CD14-positive monocyte (primary cell): ENCODE measurements around the gene CERKL. TPM values are rescaled to one million over a fixed set of nuclear protein-coding genes. Genes with fewer than 3 reads are reported as not detected.

Experiments
- DNase-seq, 3 donors: peaks; one replicate each; pipeline ENCODE4 v3.0.0-alpha.2; 2011 to 2022
- H2AFZ ChIP-seq: 2 replicates; pipeline ENCODE4 v1.6.0; 2012; ENCODE audit warnings: mild to moderate bottlenecking, low read depth, low read length, inconsistent platforms; ENCODE audit not compliant: insufficient read depth, poor library complexity, severe bottlenecking
- H3K27ac ChIP-seq, 2 donors: 1 replicate in 1 of 2; 2 replicates in 1 of 2; pipeline ENCODE4 v1.5.1; 2012 to 2013; ENCODE audit warnings: low read length in 2 of 2, control low read depth in 1 of 2, inconsistent platforms in 1 of 2, low read depth in 1 of 2, mild to moderate bottlenecking in 1 of 2
- H3K27me3 ChIP-seq, 2 donors: one replicate each; pipeline versions ENCODE4 v1.6.0 to v1.6.1; 2011 to 2013; ENCODE audit warnings: low read length in 2 of 2; ENCODE audit not compliant: control insufficient read depth in 2 of 2, insufficient read depth in 2 of 2
- H3K36me3 ChIP-seq, 2 donors: replicated peaks in 1 of 2; 1 replicate in 1 of 2; 2 replicates in 1 of 2; pipeline versions ENCODE4 v1.5.1 to v1.6.1; 2012 to 2013; ENCODE audit warnings: low read length in 2 of 2, control low read depth in 1 of 2, inconsistent platforms in 1 of 2, mild to moderate bottlenecking in 1 of 2; ENCODE audit not compliant: insufficient read depth in 2 of 2, control insufficient read depth in 1 of 2
- H3K4me1 ChIP-seq, 2 donors: 1 replicate in 1 of 2; 2 replicates in 1 of 2; pipeline versions ENCODE4 v1.5.1 to v1.6.1; 2012 to 2013; ENCODE audit warnings: low read length in 2 of 2, control low read depth in 1 of 2, inconsistent platforms in 1 of 2, mild to moderate bottlenecking in 1 of 2, moderate library complexity in 1 of 2; ENCODE audit not compliant: insufficient read depth in 2 of 2, control insufficient read depth in 1 of 2
- H3K4me2 ChIP-seq: replicated peaks from 2 replicates; pipeline ENCODE3; 2012; ENCODE audit warnings: low read length, moderate library complexity, mild to moderate bottlenecking; ENCODE audit not compliant: poor library complexity, severe bottlenecking; ENCODE audit errors: extremely low read depth
- H3K4me3 ChIP-seq, 3 experiments: fragments of 200-600 bp in 1 of 3; sonication (generic) in 1 of 3; replicated peaks in 1 of 3; 1 replicate in 2 of 3; 2 replicates in 1 of 3; pipeline ENCODE4 v1.5.1; 2011 to 2013; ENCODE audit warnings: low read length in 3 of 3, mild to moderate bottlenecking in 3 of 3, control low read depth in 2 of 3, low read depth in 2 of 3, inconsistent platforms in 1 of 3, moderate library complexity in 1 of 3
- H3K79me2 ChIP-seq: 2 replicates; pipeline ENCODE4 v1.6.0; 2012; ENCODE audit warnings: mild to moderate bottlenecking, control low read depth, inconsistent platforms, low read length, moderate library complexity; ENCODE audit not compliant: insufficient read depth
- H3K9ac ChIP-seq: 2 replicates; pipeline ENCODE4 v1.6.0; 2017; ENCODE audit warnings: low read length, mild to moderate bottlenecking; ENCODE audit not compliant: insufficient read depth, poor library complexity, severe bottlenecking
- H3K9me3 ChIP-seq, 2 donors: replicated peaks in 1 of 2; 1 replicate in 1 of 2; 2 replicates in 1 of 2; pipeline versions ENCODE4 v1.5.1 to v1.6.1; 2012 to 2013; ENCODE audit warnings: low read length in 2 of 2, control low read depth in 1 of 2; ENCODE audit not compliant: control insufficient read depth in 1 of 2, insufficient read depth in 1 of 2
- H4K20me1 ChIP-seq: 2 replicates; pipeline ENCODE4 v1.6.0; 2012; ENCODE audit warnings: mild to moderate bottlenecking, low read length, control low read depth, moderate library complexity; ENCODE audit not compliant: insufficient read depth
- H3K27ac Mint-ChIP-seq, 7 donors: one replicate each; pipeline ENCODE4 v1.8.0; 2020; ENCODE audit warnings: mild to moderate bottlenecking in 7 of 7, mixed read lengths in 7 of 7, moderate library complexity in 6 of 7, inconsistent platforms in 2 of 7
- H3K27me3 Mint-ChIP-seq, 3 donors: one replicate each; pipeline ENCODE4 v1.8.0; 2021 to 2022; ENCODE audit warnings: low read depth in 3 of 3, mild to moderate bottlenecking in 3 of 3, mixed read lengths in 3 of 3, moderate library complexity in 3 of 3, inconsistent platforms in 1 of 3
- H3K36me3 Mint-ChIP-seq, 2 donors: one replicate each; pipeline ENCODE4 v1.8.0; 2020; ENCODE audit warnings: mixed read lengths in 2 of 2, inconsistent platforms in 1 of 2, mild to moderate bottlenecking in 1 of 2
- H3K4me1 Mint-ChIP-seq: one replicate; pipeline ENCODE4 v1.8.0; 2020; ENCODE audit warnings: mild to moderate bottlenecking, mixed read lengths
- H3K4me3 Mint-ChIP-seq, 2 donors: one replicate each; pipeline ENCODE4 v1.8.0; 2020; ENCODE audit warnings: mild to moderate bottlenecking in 2 of 2, mixed read lengths in 2 of 2, moderate library complexity in 1 of 2
- H3K9me3 Mint-ChIP-seq, 7 donors: one replicate each; pipeline ENCODE4 v1.8.0; 2020 to 2022; ENCODE audit warnings: mixed read lengths in 7 of 7, mild to moderate bottlenecking in 6 of 7, moderate library complexity in 6 of 7, inconsistent platforms in 2 of 7
- CTCF ChIP-seq: fragments of 200-600 bp; IDR thresholded peaks from one replicate; pipeline ENCODE4 v1.8.0; 2022; ENCODE audit warnings: antibody characterized with exemption, mild to moderate bottlenecking
- WGBS: methylation state at CpG from one replicate; pipeline ENCODE4 v1.1.5; 2013; ENCODE audit warnings: missing lambda C conversion rate; ENCODE audit not compliant: insufficient coverage; 5-methylcytosine and 5-hydroxymethylcytosine counted together
- intact Hi-C, 2 donors: fragments of 100-400 bp; cut with micrococcal nuclease; formaldehyde crosslinking; loops; one replicate each; pipeline versions ENCODE4 v1.15.0 to v1.15.1; 2023
- polyA plus RNA-seq, 3 donors: library from polyadenylated mRNA; depleted of rRNA in 1 of 3; unstranded in 2 of 3; stranded (reverse) in 1 of 3; fragments of 300-500 nt in 2 of 3; fragments of >200 nt in 1 of 3; fragmentation: Illumina TruSeq in 2 of 3; gene quantifications; 1 replicate in 2 of 3; 2 replicates in 1 of 3; pipeline ENCODE4 v1.2.3, GENCODE V29; 2012 to 2021

Gene CERKL
- polyA plus RNA-seq, 3 donors: 0.12 to 16.3 (median 8.6) TPM

DNA sequence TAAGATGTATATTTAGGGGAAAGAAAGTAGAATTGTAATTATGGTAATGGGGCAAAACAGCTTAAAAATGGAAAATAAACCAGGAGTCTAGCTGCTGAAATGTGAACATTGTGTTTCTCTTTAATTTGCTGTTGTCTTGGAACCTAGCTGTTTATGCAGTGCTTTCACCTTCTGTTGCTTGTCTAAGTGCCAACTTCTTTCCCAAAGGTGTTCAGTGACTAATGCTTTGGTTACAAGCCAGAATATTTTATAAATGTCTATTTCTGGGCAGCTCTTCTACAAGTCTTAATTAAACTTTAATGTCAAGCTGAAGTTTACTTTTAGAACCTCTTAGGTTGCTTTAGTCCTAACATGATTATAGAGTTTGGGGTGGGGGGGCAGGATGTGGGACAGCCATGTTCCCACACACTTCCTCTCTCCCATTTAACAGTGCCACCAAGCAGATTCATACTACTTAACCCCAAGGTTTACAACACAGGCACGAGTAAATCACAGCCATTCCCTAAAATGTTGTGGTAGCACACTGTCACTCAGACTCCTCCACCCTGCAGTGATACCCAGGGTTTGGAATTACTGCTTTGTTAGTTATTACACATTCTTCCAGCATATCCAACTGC is 139.1 kb downstream of the CERKL start:
- Histone ChIP-seq H3K4me3 (no peak overlapping the region), H4K20me1 (peaks cover 66% of the 10 kb centered on the region), H3K9me3 (no peaks in the 10 kb centered on the region), H3K4me2 (no peak overlapping the region), H3K79me2 (no peaks in the 10 kb centered on the region), H2AFZ (no peak overlapping the region), H3K27ac (no peak overlapping the region), H3K4me1 (no peaks in the 10 kb centered on the region), H3K27me3 (no peaks in the 10 kb centered on the region), H3K9ac (no peak overlapping the region), H3K36me3 (peaks cover 85 to 96% of the 10 kb centered on the region in 2 donors)
- intact Hi-C loops: no loop called here
- WGBS: 0% methylated on average over 1 of the region's 1 CpG
- TF ChIP-seq CTCF: no peak
- H3K27ac Mint-ChIP-seq: peak overlapping the region in 3 of 7 donors; percentile 33 to 46 (median 36)
- H3K36me3 Mint-ChIP-seq: peaks cover 73 to 82% of the 10 kb centered on the region in 2 donors
- H3K9me3 Mint-ChIP-seq: no peaks in the 10 kb centered on the region
- no peaks in the 10 kb centered on the region for H3K4me1 Mint-ChIP-seq
- H3K4me3 Mint-ChIP-seq: no peak overlapping the region
- no peak for DNase-seq
- no peaks in the 10 kb centered on the region for H3K27me3 Mint-ChIP-seq

DNA sequence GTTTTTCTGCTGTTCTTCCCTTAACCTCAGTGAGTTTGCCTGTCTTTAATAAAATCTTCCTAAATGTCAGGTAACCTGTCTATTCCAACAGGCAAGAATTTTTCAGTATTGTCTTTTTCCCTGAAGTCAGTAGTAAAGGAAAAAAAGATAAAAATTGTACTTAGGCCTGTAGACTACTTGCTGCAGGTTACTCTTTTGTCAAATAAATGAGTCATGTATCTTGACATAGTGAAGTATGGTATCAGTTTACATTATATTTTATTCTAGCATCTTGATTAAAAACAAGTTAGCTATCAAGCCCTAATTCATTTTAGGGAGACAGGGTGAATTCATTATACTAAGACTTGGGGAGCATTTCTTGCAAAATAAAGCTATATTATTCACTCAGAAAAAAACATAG is 139.9 kb downstream of the CERKL start:
- H2AFZ ChIP-seq: no peak overlapping the region
- peaks cover 68% of the 10 kb centered on the region for H4K20me1 ChIP-seq
- no peaks in the 10 kb centered on the region for H3K79me2 ChIP-seq
- no peaks in the 10 kb centered on the region for H3K27me3 ChIP-seq
- no peak for TF ChIP-seq CTCF
- no peaks in the 10 kb centered on the region for H3K4me1 Mint-ChIP-seq
- H3K27ac ChIP-seq: no peak overlapping the region
- H3K36me3 Mint-ChIP-seq: peaks cover 73 to 82% of the 10 kb centered on the region in 2 donors
- DNase-seq: no peak
- peaks cover 84 to 96% of the 10 kb centered on the region in 2 donors for H3K36me3 ChIP-seq
- H3K4me1 ChIP-seq: no peaks in the 10 kb centered on the region
- intact Hi-C loops: no loop called here
- H3K4me2 ChIP-seq: no peak overlapping the region
- no peaks in the 10 kb centered on the region for H3K9me3 Mint-ChIP-seq
- no peak overlapping the region for H3K9ac ChIP-seq
- H3K4me3 ChIP-seq: no peak overlapping the region
- no peaks in the 10 kb centered on the region for H3K9me3 ChIP-seq
- H3K4me3 Mint-ChIP-seq: no peak overlapping the region
- H3K27me3 Mint-ChIP-seq: no peaks in the 10 kb centered on the region
- no peak overlapping the region for H3K27ac Mint-ChIP-seq
